Prostate gland (tissue), 2 donors: ENCODE measurements around the gene PPP2R2D. TPM values are rescaled to one million over a fixed set of nuclear protein-coding genes. Genes with fewer than 3 reads are reported as not detected.

ENCODE experiments used
- DNase-seq: peaks from one replicate; pipeline ENCODE4 v3.0.0-alpha.2; 2019; ENCODE audit warnings: low spot score
- H3K27ac ChIP-seq, 2 donors: fragments of 200-600 bp; sonication (generic); 2 replicates each; pipeline ENCODE4 v1.5.1; 2017 to 2019
- H3K27me3 ChIP-seq: fragments of 200-600 bp; sonication (generic); replicated peaks from 2 replicates; pipeline ENCODE4 v1.5.1; 2019; ENCODE audit not compliant: insufficient read depth
- H3K36me3 ChIP-seq, 2 donors: fragments of 200-600 bp; sonication (generic); 1 replicate in 1 of 2; 2 replicates in 1 of 2; pipeline versions ENCODE4 v1.5.1 to v1.8.1; 2017 to 2019
- H3K4me1 ChIP-seq: fragments of 200-600 bp; sonication (generic); replicated peaks from 2 replicates; pipeline ENCODE4 v1.5.1; 2019
- H3K4me3 ChIP-seq, 2 donors: fragments of 200-600 bp; sonication (generic); 2 replicates each; pipeline ENCODE4 v1.5.1; 2017 to 2019
- H3K9me3 ChIP-seq: fragments of 200-600 bp; sonication (generic); 2 replicates; pipeline ENCODE4 v1.5.1; 2017
- POLR2A ChIP-seq: fragments of 450-650 bp; IDR thresholded peaks from one replicate; pipeline ENCODE4 v1.6.1; 2016; ENCODE audit warnings: antibody characterized with exemption, mild to moderate bottlenecking
- POLR2AphosphoS5 ChIP-seq: sonication (generic); formaldehyde crosslinking; IDR thresholded peaks from one replicate; pipeline ENCODE4 v1.6.1; 2017; ENCODE audit warnings: antibody characterized with exemption
- WGBS: methylation state at CpG from one replicate; pipeline ENCODE4 v1.1.5; 2018; 5-methylcytosine and 5-hydroxymethylcytosine counted together
- intact Hi-C: fragments of 100-400 bp; cut with DNase I; formaldehyde crosslinking; loops from one replicate; pipeline ENCODE4 v1.14.2; 2022
- total RNA-seq, 2 donors: library from RNA; depleted of rRNA; stranded (reverse); fragments of >200 nt; gene quantifications; one replicate each; pipeline ENCODE4 v1.1.0, GENCODE V29; 2016
- TF ChIP-seq, protein P1 (sequence below), 4 experiments: fragments of 200-600 bp in 2 of 4; fragments of 450-650 bp in 2 of 4; sonication (generic) in 2 of 4; IDR thresholded peaks; 1 replicate in 3 of 4; 2 replicates in 1 of 4; pipeline ENCODE4 v1.5.1; 2016 to 2019; ENCODE audit warnings: antibody characterized with exemption in 4 of 4, mild to moderate bottlenecking in 2 of 4, moderate library complexity in 2 of 4

The PPP2R2D gene
- total RNA-seq, 2 donors from 2014 or later = 37.0 to 55.2 TPM

DNA sequence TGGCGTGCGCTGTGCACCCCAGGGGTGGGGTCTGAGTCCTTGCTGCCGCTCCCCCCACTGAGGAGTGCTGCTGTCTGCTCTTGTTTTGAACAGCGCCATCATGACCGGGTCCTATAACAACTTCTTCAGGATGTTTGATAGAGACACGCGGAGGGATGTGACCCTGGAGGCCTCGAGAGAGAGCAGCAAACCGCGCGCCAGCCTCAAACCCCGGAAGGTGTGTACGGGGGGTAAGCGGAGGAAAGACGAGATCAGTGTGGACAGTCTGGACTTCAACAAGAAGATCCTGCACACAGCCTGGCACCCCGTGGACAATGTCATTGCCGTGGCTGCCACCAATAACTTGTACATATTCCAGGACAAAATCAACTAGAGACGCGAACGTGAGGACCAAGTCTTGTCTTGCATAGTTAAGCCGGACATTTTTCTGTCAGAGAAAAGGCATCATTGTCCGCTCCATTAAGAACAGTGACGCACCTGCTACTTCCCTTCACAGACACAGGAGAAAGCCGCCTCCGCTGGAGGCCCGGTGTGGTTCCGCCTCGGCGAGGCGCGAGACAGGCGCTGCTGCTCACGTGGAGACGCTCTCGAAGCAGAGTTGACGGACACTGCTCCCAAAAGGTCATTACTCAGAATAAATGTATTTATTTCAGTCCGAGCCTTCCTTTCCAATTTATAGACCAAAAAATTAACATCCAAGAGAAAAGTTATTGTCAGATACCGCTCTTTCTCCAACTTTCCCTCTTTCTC, 55.0 kb downstream of the PPP2R2D start:
- H3K27me3 ChIP-seq = no peaks in the 10 kb centered on the region
- DNase-seq = no peak
- TF ChIP-seq POLR2AphosphoS5 (no peak), POLR2A (no peak)
- TF ChIP-seq, protein P1, sequence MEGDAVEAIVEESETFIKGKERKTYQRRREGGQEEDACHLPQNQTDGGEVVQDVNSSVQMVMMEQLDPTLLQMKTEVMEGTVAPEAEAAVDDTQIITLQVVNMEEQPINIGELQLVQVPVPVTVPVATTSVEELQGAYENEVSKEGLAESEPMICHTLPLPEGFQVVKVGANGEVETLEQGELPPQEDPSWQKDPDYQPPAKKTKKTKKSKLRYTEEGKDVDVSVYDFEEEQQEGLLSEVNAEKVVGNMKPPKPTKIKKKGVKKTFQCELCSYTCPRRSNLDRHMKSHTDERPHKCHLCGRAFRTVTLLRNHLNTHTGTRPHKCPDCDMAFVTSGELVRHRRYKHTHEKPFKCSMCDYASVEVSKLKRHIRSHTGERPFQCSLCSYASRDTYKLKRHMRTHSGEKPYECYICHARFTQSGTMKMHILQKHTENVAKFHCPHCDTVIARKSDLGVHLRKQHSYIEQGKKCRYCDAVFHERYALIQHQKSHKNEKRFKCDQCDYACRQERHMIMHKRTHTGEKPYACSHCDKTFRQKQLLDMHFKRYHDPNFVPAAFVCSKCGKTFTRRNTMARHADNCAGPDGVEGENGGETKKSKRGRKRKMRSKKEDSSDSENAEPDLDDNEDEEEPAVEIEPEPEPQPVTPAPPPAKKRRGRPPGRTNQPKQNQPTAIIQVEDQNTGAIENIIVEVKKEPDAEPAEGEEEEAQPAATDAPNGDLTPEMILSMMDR (IDR thresholded peaks at IDR 0.05) = no peak
- peaks cover 5 to 12% of the 10 kb centered on the region in 2 donors for H3K36me3 ChIP-seq
- H3K27ac ChIP-seq = no peak overlapping the region
- intact Hi-C loops = no loop called here
- no peaks in the 10 kb centered on the region for H3K9me3 ChIP-seq
- WGBS = 96% methylated on average over 38 of the region's 38 CpGs
- H3K4me1 ChIP-seq = no peaks in the 10 kb centered on the region
- no peak overlapping the region for H3K4me3 ChIP-seq

DNA sequence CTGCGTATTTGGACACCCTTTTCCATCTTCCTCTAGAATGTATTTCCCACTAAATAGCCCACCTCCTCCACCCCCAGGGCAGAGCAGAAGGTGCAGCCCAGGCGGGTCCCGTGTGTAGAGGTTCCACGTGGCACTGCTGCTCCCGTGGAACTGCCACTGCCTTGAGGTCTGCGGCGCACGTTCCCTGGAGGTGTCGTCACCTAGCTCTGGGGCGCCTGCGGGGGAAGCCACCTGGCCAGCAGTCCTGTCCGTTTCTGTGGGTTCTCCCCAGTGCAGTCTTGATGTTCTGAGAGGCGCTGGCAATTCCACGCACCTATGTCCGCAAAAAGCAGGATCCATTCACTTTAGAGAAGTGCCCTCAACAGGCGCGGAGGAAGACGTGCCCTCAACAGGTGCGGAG, 59.0 kb downstream of the PPP2R2D start:
- 89% methylated on average over 19 of the region's 19 CpGs for WGBS
- Histone ChIP-seq H3K36me3 (peaks cover 5 to 12% of the 10 kb centered on the region in 2 donors), H3K9me3 (no peaks in the 10 kb centered on the region), H3K27me3 (no peaks in the 10 kb centered on the region), H3K27ac (no peak overlapping the region), H3K4me3 (no peak overlapping the region), H3K4me1 (no peaks in the 10 kb centered on the region)
- DNase-seq = no peak
- intact Hi-C loops = no loop called here
- TF ChIP-seq, protein P1 (IDR thresholded peaks at IDR 0.05) = no peak
- TF ChIP-seq POLR2A = no peak
- no peak for TF ChIP-seq POLR2AphosphoS5

DNA sequence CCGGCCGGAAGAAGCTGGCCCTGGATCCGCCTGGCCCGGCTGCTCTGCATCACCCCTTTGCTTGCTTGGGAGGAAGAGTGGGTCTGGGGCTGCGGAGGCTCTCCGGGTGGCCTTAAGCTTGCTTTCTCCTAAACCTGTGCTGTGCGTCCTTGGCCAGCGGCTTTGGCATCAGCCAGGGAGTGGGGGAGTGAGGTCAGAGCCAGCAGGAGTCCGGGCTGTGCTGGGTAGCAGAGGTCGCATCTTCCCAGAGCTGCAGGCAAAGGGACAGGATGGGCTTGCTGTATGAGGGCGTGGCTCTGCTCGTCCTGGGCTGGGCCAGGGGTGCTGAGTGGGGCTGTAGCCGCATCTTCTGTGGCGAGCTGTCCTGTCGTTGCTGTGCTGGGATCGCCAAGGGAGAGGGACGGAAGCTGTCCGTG, 59.8 kb downstream of the PPP2R2D start:
- intact Hi-C loops = no loop called here
- no peak for TF ChIP-seq POLR2A
- TF ChIP-seq POLR2AphosphoS5 = no peak
- H3K27me3 ChIP-seq = no peaks in the 10 kb centered on the region
- no peaks in the 10 kb centered on the region for H3K9me3 ChIP-seq
- no peak overlapping the region for H3K27ac ChIP-seq
- peaks cover 5 to 11% of the 10 kb centered on the region in 2 donors for H3K36me3 ChIP-seq
- 84% methylated on average over 18 of the region's 18 CpGs for WGBS
- H3K4me1 ChIP-seq = no peaks in the 10 kb centered on the region
- no peak for DNase-seq
- no peak overlapping the region for H3K4me3 ChIP-seq

DNA sequence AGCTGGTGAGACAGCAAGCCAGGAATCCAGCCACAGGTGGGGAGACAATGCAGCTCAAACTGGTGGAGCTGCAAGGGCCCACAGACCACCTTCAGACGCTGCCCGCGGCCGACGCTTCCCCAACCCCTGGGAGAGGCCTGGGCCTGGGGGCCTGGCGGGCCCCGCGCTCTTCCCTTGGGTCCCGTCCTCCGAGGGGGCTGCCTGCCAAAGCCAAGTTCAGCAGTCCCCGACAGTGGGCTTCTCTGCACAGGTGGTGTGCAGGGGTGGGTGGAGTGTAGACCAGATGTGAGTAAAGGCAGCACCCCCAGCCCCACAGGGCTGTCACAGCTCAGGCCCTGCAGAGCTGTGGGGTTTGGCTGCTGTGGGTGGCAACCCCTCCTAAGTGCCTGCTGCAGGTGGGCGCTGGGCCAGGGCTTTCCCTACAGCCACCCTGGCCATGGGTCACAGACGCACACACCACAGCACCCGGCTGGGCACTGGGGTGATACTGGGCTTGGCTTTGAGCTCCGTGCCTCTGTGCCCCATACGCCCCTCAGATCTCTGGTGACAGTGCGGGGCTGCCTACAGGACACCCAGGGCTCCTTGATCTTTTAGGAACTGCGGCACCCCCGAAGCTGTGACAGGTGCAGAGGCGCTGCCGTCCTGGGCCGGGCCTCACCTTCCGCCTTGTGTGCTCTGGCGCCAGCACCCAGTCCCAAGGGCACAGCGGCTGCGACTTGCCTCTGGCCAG, 60.4 kb downstream of the PPP2R2D start:
- Histone ChIP-seq H3K27ac (peak overlapping the region in 1 of 2 donors; percentile 60), H3K36me3 (peaks cover under 1 to 5% of the 10 kb centered on the region in 2 donors), H3K4me3 (no peak overlapping the region), H3K9me3 (no peaks in the 10 kb centered on the region), H3K4me1 (no peaks in the 10 kb centered on the region), H3K27me3 (no peaks in the 10 kb centered on the region)
- TF ChIP-seq POLR2A (no peak), POLR2AphosphoS5 (no peak)
- TF ChIP-seq, protein P1 (IDR thresholded peaks at IDR 0.05) = no peak
- WGBS = 87% methylated on average over 24 of the region's 26 CpGs
- DNase-seq = no peak
- intact Hi-C loops = no loop called here

DNA sequence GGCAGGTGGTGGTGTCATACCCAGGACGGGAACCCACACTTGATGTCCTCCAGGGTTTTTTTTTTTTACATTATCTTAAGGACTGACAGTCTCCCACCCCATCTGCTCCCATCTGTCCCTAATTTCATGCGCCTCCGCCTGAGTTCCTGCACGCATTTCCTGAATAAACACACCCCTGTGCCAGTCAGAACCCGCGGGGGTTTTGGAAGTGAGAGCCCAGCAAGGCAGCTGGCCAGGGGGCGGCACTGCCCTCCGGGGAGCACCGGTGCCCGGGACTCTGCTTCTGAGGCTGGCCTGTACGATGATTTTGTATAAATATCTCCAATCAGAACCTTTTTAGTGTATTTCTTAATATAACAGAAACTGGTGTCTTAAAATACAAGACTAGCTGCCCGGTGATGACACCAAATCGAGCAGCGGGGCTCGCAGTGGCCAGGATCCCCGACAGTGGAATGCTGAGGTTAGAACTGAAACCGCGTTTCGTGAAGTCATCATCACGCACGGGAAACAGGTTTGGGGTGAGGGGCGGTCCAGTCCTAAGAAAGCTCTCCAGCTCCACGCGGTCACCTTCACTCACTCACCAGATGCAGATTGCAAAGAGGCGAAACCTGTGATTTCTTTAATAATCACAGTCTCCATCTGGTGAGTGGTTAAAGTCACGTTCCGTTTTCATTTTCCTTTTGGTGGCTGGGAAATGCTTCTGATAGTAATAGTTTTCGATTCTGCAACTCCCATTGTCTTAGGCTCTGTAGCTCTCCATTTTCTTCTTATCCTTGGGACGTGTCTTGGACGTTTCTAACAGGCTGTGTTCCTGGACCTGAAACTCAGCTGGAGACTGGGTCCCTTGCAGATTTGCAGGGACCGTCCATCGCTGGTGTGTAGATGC, 61.2 kb downstream of the PPP2R2D start:
- H3K36me3 ChIP-seq = no peaks in the 10 kb centered on the region
- no peaks in the 10 kb centered on the region for H3K9me3 ChIP-seq
- TF ChIP-seq POLR2AphosphoS5 (no peak), POLR2A (no peak)
- TF ChIP-seq, protein P1 (IDR thresholded peaks at IDR 0.05) = no peak
- no peaks in the 10 kb centered on the region for H3K4me1 ChIP-seq
- intact Hi-C loops = no loop called here
- H3K27me3 ChIP-seq = no peaks in the 10 kb centered on the region
- peak overlapping the region in 1 of 2 donors; percentile 15 for H3K4me3 ChIP-seq
- 62% methylated on average over 32 of the region's 32 CpGs for WGBS
- no peak for DNase-seq
- peak overlapping the region; percentile 35 to 60 for H3K27ac ChIP-seq
